DMS 273 (cell line): Measurements from ENCODE around the gene GRB10.

Source experiments
- DNase-seq: peaks from one replicate; lab custom pipeline; 2025; ENCODE audit not compliant: unreplicated experiment; lab: John Stamatoyannopoulos, UW

Gene GRB10

GRCh38 chr7:50658696-50659095 lies 124.0 kb downstream of the GRB10 start:
- no peak for DNase-seq

- no peak for DNase-seq
Observed at GRCh38 chr7:50657912-50658311, 124.8 kb downstream of the GRB10 start.

GRCh38 chr7:50657341-50657873 lies 125.3 kb downstream of the GRB10 start:
- DNase-seq: no peak

DNA sequence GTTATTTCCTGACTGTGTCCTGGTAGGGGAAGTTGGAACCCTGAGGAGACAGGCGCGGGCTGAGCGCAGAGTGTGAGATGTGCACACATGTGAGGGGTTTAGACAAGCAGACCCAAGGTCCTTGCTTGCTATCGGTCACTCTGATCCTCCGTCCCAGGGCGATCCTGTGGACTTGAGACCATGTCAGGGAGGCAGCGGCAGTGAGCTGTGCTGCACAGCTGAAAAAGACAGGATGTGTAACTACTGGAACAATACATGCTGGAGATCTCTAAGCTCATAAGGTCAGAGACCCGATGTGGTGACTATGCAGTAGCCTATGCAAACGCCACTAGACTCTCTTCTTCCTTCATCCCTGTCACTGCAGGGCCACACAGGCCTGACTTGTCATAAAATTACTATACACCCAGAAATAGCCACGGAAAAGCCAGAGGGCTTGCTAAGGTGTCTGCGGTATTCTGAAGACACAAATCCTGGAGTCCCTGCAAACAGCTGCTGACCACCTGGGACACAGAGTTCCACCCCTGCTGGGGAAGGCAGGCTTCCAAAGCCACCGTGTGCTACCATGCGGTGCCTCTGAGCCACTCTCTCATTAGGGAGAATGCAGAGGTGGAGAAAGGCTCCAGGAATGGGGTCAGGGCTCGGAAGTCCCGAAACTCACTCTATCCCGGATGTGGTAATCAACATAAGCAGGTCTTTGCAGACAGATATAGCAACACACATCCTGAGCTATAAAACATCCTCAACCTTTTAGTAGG lies 126.4 kb downstream of the GRB10 start:
- no peak for DNase-seq

GRCh38 chr7:50655490-50655889 lies 127.2 kb downstream of the GRB10 start:
- DNase-seq: no peak

DNA sequence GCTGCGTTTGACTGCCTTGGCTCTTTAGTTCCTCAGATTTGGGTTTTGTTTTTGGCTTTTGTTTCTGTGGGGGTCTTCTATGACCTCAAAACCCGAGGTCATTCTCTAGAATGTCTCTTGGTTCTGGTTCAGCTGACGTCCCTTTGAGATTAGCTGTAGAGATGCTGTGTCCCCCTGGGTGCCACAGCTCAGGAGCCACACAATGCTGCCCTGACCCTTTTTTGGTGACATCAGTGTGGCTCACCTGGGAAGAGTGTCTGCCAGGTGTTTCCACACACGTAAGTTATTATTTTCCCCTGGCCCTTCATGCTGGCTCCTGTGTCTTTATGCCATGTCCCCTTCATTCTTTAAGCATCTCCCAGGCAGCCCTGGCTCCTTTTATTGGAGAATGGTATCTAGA lies 127.7 kb downstream of the GRB10 start:
- no peak for DNase-seq

DNA sequence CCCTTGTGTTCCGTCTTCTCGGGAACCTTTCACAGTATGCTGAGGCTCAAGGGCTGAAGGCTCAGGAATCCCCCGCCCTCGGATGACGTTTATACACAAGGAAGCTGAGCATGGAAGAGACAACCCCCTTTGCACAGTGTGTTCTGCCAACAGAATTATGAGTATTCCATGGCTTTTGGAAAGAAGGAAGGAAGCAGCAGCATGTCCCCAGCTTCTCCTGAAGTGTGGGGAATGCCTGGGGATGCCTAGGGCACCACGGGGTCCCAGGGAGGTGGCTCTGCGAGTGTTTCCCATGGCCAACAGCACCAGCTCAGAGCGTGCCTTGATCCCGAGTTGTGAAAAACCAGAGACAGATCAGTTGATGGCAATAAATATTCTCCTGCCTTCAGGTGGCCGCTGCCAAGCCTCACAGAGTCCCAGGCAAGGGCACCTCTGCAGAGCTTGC lies 128.7 kb downstream of the GRB10 start:
- DNase-seq: no peak

DNA sequence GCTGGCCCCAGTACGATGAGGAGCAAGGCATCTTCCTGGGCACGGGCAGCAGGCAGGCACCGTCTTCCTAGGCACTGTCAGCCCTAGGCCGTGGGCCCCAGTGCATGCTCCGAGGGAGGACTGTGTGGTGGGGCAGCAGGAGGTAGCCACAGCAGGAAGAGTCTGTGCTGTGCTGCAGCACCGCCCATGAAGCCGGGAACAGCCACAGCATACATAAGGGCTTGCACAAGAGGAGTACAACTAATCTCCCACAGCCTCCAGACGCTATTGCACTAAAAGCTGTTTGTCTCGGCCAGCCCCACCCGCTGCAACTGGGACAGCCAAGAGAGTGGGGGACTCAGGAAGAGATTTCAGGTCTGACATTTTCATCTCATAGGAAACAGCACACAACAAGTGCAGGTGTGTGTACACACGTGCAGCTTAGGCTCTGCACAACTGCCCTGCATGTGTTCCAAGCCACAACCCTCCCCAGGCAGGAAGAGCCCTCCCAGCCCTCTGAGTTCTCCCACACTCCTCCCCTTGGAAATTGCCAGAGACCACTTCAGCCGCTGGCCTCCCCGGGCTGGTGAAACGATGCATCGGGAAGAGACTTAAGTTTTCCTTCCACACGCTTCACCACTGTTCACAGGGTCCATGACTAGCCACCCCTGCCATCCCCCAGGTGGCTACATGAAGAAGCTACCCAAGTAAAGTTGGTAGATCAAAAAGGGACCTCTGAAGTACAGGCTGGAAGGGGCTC lies 129.4 kb downstream of the GRB10 start:
- no peak for DNase-seq

DNA sequence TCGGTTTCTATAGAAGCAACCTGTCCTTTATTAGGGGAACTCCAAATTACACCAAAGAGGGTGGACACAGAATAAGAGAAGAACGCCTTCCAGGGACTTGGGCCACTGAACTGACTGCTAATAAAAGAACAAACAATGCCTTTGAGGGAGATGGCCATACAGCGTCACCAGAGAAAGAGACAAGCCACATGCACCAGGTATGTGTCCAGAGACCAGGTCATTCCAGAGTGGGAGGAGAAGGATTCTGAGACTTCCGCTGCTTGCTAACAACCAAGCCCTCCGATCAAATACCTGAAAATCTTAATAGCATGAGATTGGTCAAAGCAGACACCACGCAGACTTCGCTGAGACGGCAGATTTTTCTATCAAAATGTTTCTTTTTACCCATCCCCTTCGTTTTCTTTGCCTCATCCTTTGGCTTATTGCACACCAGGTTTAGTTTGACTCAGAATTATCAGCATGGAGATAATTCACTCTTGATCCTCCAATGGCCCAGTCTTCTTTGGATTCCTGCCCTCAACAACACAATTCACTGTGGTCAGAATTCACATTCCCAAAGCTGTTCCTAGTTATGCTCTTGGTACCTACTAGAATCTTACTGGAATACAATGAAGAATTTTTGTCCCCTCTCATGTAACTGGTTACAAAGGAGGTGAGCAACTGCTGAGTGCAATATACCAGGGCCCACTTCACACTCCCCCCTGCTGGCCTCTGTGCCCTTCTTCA lies 130.1 kb downstream of the GRB10 start:
- DNase-seq: no peak

- no peak for DNase-seq
Observed at GRCh38 chr7:50651271-50651989, 131.3 kb downstream of the GRB10 start.

DNA sequence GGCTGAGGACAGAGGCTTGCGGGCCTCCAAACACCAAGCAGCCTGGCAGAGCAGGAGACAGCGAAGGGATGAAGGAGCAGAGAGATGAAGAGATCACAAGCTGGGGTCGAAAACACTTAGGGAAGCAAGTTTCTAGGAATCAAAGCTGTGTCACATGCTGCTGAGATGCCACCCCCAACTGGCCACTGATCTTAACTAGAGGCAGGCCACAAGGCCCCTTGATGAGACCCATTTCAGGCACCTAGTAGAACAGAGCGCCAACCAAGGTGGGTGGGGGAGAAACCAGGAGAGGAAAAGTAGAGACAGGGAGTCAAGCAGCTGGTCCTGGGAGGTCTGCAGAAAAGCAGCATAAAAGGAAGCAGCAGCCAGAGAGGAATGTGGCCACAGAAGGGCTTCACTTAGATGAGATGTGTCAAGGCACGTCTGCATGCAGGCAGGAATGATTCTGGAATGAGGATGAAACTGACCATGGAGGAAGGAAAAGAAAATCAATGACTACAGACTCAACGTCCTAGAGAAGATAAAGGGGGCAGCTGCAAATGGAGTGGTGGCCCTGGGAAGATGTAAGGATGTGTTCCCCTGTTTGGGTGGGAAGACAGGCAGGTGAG lies 132.5 kb downstream of the GRB10 start:
- DNase-seq: no peak

GRCh38 chr7:50649259-50649885 lies 133.3 kb downstream of the GRB10 start:
- no peak for DNase-seq

DNA sequence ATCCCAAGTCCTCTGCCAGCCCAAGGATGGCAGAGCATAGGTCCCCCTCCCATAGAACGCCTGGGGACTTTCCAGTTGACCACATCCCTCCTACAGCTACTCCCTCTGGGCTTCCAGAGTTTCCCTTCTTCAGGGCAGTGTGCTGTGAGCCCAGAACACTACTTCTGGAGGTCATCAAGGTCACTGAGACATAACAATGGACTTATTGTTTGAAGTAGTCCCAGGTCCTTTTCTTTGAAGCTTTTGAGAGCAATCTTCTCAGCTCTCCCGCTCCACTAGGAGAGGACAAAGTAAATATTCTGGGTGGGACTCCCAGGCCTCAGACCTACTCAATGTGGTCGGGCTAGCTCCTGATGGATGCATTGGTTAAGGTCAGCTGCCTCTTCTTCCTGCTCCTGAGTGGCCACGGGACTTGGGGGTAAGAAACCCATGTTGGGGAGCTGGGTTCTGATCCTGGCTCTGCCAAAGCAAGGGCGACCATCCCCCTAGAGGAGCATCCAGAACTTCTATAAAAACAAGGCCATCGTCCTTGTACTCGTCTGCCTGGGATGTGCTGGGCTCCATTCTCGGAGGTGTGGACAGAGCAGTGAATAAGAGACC lies 134.0 kb downstream of the GRB10 start:
- DNase-seq: no peak

GRCh38 chr7:50648076-50648475 lies 134.6 kb downstream of the GRB10 start:
- DNase-seq: no peak

- DNase-seq: no peak
Observed at GRCh38 chr7:50647286-50647980, 135.3 kb downstream of the GRB10 start.

- DNase-seq: no peak
Observed at GRCh38 chr7:50646069-50646468, 136.6 kb downstream of the GRB10 start.

GRCh38 chr7:50645186-50645585 lies 137.5 kb downstream of the GRB10 start:
- no peak for DNase-seq

DNA sequence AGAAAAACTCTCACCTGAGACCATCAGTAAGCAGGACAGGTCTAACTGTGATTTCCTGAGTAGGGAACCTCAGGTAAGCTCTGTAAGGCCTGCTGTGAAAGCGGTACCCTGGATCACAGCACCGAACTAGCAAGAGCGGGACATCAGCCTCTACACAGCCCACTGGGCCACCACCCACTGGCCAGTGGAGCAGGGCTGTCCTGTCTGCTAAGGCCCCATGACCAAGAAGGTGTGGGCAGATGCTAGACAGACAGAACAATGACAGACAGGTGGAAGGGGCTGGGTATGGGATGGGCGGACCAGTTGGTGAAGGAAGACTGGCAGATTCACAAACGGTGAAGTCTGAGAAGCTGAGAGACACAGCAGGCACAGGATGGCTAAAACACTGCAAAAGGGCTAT lies 138.1 kb downstream of the GRB10 start:
- no peak for DNase-seq

DNA sequence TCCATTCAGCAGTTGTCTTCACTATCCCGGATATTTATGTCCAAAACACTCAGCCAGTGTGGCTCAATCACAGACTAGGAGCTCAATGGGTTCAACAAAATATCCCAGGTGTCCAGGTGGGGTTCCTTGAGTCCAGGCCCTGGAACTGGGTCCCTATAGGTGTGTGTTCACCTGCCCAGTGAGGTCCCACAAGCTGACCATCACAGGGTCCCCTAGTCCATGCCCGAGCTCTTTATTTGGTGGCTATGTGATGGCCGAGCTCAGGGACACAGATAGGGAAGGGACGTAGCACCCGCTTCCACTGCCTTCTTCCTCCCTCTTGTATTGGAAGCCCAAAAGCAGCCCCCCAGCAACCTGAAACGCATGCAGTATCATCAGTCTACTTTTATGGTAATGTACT lies 138.6 kb downstream of the GRB10 start:
- DNase-seq: no peak
